D721Med (cell line): ENCODE data around the gene CSTB.

Experiments used
- DNase-seq: peaks from one replicate; pipeline ENCODE4 v3.0.0; 2011; ENCODE audit warnings: low spot score; ENCODE audit not compliant: insufficient read length
- FAIRE-seq: peaks from 2 replicates; lab custom pipeline; 2011; peaks lifted over from hg19 to GRCh38; lab: Jason Lieb, UNC
- TF ChIP-seq, protein P1 (sequence below): IDR thresholded peaks from 2 replicates; pipeline ENCODE4 v1.5.1; 2012; ENCODE audit warnings: mild to moderate bottlenecking, control low read depth; ENCODE audit not compliant: insufficient read depth; ENCODE audit errors: missing control alignments

CSTB gene

DNA sequence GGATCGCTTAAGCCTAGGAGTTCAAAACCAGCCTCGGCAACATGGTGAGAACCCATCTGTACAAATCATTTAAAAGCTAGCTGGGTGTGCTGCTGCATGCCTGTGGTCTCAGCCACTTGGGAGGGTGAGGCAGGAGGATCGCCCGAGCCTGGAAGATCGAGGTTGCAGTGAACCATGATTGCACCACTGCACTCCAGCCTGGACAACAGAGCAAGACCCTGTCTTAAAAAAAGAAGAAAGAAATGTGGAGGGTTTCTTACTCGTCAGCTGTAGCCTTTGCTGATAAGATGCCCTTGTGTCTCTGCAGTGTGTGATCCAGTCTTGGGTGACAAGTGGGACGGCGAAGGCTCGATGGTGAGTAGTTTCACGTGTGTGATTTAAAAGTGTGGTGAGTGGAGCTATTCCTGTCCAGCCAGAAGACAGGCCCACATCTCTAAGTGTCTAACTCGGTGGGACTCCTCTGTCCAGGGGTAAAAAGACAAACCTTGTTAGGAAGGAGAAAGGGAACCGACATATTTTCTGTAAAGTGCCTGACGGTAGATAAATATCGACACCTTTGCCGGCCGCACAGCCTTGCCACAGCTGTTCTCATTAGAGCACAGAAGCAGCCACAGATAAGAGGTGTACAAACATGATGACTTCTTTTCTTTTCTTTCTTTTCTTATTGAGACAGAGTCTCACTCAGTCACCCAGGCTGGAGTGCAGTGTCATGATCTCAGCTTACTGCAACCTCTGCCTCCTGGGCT lies 30.2 kb downstream of the CSTB start:
- FAIRE-seq (no peak), DNase-seq (no peak)
- TF ChIP-seq, protein P1, sequence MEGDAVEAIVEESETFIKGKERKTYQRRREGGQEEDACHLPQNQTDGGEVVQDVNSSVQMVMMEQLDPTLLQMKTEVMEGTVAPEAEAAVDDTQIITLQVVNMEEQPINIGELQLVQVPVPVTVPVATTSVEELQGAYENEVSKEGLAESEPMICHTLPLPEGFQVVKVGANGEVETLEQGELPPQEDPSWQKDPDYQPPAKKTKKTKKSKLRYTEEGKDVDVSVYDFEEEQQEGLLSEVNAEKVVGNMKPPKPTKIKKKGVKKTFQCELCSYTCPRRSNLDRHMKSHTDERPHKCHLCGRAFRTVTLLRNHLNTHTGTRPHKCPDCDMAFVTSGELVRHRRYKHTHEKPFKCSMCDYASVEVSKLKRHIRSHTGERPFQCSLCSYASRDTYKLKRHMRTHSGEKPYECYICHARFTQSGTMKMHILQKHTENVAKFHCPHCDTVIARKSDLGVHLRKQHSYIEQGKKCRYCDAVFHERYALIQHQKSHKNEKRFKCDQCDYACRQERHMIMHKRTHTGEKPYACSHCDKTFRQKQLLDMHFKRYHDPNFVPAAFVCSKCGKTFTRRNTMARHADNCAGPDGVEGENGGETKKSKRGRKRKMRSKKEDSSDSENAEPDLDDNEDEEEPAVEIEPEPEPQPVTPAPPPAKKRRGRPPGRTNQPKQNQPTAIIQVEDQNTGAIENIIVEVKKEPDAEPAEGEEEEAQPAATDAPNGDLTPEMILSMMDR = no peak

DNA sequence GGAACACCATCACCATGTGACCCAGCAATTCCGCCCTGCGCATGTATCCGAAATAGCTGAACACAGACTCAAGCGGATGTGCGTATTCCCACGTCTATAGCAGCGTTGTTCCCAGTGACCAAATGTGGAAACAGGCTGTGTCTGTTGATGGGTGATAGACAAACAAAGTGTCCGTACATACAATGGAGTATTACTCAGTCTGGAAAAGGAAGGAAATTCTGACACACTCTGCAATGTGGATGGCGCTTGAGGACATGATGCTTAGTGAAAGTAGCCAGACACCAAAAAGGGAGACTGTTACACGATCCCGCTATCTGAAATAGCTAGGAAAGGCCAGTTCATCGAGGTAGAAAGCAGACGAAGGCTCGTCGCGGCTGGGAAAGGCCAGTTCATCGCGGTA lies 31.4 kb downstream of the CSTB start:
- FAIRE-seq (no peak), DNase-seq (no peak)
- TF ChIP-seq, protein P1 = no peak

DNA sequence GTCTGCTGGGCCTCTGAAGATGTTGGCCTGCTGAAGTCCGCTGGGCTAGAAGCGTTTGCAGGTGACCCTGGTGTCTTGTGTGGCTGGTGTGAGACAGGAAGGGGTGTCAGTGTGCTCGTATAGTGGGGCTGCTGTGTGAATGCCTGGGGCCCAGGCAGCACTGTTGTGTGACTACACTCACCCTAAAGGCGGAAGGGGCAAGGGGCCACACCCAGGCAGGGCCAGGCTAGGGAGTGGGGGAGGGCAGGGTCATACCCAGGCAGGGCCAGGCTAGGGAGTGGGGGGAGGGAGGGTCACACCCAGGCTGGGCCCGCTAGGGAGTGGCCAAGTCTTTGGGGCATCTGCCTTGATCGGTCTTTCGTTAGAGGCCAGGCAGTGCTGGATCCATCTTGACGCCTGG lies 32.2 kb downstream of the CSTB start:
- DNase-seq = no peak
- no peak for FAIRE-seq
- TF ChIP-seq, protein P1 = no peak

DNA sequence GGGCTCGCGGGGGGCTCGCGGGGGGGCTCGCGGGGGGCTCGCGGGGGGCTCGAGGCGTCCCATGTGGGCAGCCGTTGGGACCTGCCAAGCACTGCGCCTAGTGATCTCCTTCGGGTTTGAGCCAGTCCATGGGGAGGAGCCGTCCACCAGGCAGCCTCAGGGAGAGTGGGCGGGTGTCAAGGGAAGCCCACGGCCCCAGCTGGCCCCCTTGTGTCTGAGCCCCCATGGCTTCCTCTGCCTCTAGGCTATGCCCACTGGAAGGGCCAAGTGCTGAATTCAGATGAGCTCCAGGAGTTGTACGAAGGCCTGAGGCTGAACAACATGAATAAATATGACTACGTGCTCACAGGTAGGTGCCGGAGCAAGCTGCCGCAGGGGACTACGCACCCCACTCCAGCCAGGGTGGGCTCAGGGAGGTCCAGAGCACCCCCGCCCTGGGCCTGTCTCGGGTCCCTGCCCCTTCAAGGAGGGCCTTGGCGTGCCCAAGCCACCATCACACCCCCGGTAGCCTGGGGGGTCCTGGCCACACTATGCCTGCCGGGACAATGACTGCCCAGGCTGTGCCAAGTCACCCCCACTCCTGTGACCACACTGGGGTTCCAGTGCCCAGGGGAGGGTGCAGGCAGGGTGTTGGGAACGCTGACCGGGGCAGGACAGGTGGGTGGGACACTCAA lies 34.5 kb downstream of the CSTB start:
- FAIRE-seq (no peak), DNase-seq (no peak)
- TF ChIP-seq, protein P1 = no peak

DNA sequence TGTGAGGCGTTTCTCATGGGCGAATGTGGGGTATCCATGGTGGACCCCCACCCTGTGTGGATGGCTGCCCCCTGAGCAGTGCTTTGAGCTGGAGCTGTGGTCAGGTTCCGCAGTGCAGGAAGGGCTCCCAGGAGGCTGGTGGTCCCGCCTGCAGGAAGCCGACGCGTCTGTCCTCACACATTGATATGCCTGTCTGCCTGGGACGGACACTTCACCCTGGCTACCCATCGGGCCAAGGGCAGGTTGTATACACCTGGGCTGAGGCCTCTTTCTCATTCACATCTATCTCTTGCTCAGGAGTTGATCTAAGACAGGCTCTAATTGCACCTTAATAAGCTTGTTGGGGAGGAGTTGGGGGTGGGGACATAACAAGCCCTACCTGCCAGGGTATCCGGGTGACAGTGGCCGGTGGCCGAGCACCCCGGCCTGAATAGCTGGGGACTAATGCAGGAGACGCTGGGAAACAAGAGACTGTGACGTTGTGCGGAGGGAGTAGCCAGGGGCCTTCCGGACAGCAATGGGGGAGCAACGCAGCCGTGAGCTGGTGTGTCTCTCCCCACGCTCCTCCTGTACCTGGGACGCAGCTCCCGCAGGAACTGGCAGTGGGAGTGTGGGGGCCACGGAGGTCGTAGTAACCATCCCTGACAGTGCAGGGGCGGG lies 35.5 kb downstream of the CSTB start:
- FAIRE-seq (no peak), DNase-seq (no peak)
- TF ChIP-seq, protein P1 = no peak

DNA sequence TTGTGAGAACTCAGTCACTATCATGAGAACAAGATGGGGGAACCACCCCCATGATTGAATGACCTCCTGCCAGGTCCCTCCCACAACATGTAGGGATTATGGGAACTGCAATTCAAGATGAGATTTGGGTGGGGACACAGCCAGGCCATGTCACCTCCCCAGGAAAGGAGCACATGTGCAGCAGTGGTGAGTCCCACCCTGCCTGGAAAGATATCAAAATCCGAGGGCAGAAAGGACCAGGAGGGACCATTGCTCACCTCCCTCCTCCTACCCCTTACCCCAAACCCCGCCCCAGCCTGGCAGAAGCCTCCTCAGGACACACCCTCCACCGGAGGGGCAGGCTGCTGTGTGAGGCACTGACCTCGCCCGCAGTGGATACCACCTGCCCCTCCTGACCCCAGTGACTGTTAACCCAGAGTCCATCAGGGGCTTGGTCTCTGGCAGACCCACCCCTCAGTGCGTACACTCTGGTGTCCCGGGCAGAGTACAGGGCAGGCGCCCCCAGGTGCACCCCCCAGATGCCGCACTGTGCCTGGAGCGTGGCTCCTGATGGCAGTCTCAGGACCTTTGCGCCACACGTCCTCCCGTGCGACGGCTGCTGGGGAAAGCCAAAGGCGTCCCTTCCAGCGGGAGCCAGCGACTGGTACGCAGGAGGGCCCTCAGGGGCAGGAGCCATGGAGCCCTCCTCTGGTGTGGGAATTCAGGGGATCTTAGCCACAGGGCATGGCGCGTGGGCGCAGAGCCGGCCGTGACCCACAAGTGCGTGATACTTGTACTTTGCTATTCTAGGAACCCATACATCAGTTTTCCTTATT lies 36.3 kb downstream of the CSTB start:
- DNase-seq (no peak), FAIRE-seq (no peak)
- TF ChIP-seq, protein P1 = no peak
